ENCODE measurements around the gene MROH9.

GRCh38 chr1:170893655-170894297, 41.6 kb upstream of the MROH9 start:
- no peak for TF ChIP-seq CTCF (IDR thresholded peaks at IDR 0.05; ENCODE audit: poor library complexity, severe bottlenecking)
- TF ChIP-seq POLR2AphosphoS5 (IDR thresholded peaks at IDR 0.05) = no peak
- no peak for TF ChIP-seq EP300 (conservative IDR thresholded peaks at IDR 0.05; ENCODE audit: poor library complexity, severe bottlenecking)

All from neural cell (in vitro differentiated cells).